Neuron (in vitro differentiated cells): Measurements from ENCODE around the gene TEX38.

Experiments
- H2AFZ ChIP-seq: one replicate; pipeline ENCODE4 v1.6.1; 2013; ENCODE audit warnings: low read depth, mild to moderate bottlenecking, inconsistent platforms, low read length, moderate library complexity
- H3K27me3 ChIP-seq: one replicate; pipeline ENCODE4 v1.6.1; 2013; ENCODE audit warnings: low read length; ENCODE audit not compliant: insufficient read depth
- H3K36me3 ChIP-seq: one replicate; pipeline ENCODE4 v1.6.1; 2013; ENCODE audit warnings: low read length; ENCODE audit not compliant: insufficient read depth
- H3K4me1 ChIP-seq: one replicate; pipeline ENCODE4 v1.6.1; 2013; ENCODE audit warnings: low read length; ENCODE audit not compliant: insufficient read depth
- H3K4me3 ChIP-seq: 2 replicates; pipeline ENCODE4 v1.5.1; 2013; ENCODE audit warnings: mild to moderate bottlenecking, low read length, moderate library complexity
- H3K9me3 ChIP-seq: one replicate; pipeline ENCODE4 v1.6.1; 2013; ENCODE audit warnings: low read length

Gene TEX38

GRCh38 chr1:46671554-46671953, at the start of gene TEX38:
Gene TEX38 (plus strand): TSS chr1:46671854. CDS start chr1:46671935, 81 bp downstream.
- no peak within 1 kb of the TSS for H3K4me3 ChIP-seq
- no peaks in the 10 kb centered on the region for H3K9me3 ChIP-seq
- H2AFZ ChIP-seq = no peak within 1 kb of the TSS
- H3K36me3 ChIP-seq = peaks cover 18% of the 10 kb centered on the region
- H3K4me1 ChIP-seq = peaks cover 9% of the 10 kb centered on the region
- no peaks in the 10 kb centered on the region for H3K27me3 ChIP-seq

- H3K9me3 ChIP-seq = no peaks in the 10 kb centered on the region
- no peak overlapping the region for H2AFZ ChIP-seq
- H3K4me1 ChIP-seq = peaks cover 6% of the 10 kb centered on the region
- no peaks in the 10 kb centered on the region for H3K36me3 ChIP-seq
- no peak overlapping the region for H3K4me3 ChIP-seq
- peaks cover 4% of the 10 kb centered on the region for H3K27me3 ChIP-seq
Measured at GRCh38 chr1:46621930-46622329, 49.7 kb upstream of the TEX38 start.

GRCh38 chr1:46622344-46622743, 49.3 kb upstream of the TEX38 start:
- Histone ChIP-seq H3K36me3 (no peaks in the 10 kb centered on the region), H3K27me3 (peaks cover 4% of the 10 kb centered on the region), H3K4me1 (peaks cover 6% of the 10 kb centered on the region), H2AFZ (no peak overlapping the region), H3K9me3 (no peaks in the 10 kb centered on the region), H3K4me3 (no peak overlapping the region)

- H3K36me3 ChIP-seq = peaks cover 2% of the 10 kb centered on the region
- H3K4me1 ChIP-seq = peaks cover 6% of the 10 kb centered on the region
- H3K9me3 ChIP-seq = no peaks in the 10 kb centered on the region
Measured at GRCh38 chr1:46623743-46624644, 47.7 kb upstream of the TEX38 start.

GRCh38 chr1:46630719-46631118, 40.9 kb upstream of the TEX38 start:
- Histone ChIP-seq H2AFZ (no peak overlapping the region), H3K27me3 (no peaks in the 10 kb centered on the region), H3K9me3 (no peaks in the 10 kb centered on the region), H3K4me1 (no peaks in the 10 kb centered on the region), H3K36me3 (peaks cover 45% of the 10 kb centered on the region), H3K4me3 (no peak overlapping the region)

More at GRCh38 chr1:46623743-46624644, 47.7 kb upstream of the TEX38 start:
- Histone ChIP-seq H3K27me3 (no peaks in the 10 kb centered on the region), H3K4me3 (no peak overlapping the region), H2AFZ (no peak overlapping the region)

- no peaks in the 10 kb centered on the region for H3K27me3 ChIP-seq
- no peaks in the 10 kb centered on the region for H3K9me3 ChIP-seq
Measured at GRCh38 chr1:46635205-46635604, 36.4 kb upstream of the TEX38 start.

GRCh38 chr1:46637444-46638083, 34.1 kb upstream of the TEX38 start:
- Histone ChIP-seq H3K4me1 (no peaks in the 10 kb centered on the region), H3K27me3 (no peaks in the 10 kb centered on the region), H3K4me3 (no peak overlapping the region), H3K36me3 (peaks cover 61% of the 10 kb centered on the region), H3K9me3 (no peaks in the 10 kb centered on the region), H2AFZ (no peak overlapping the region)

More at GRCh38 chr1:46635205-46635604, 36.4 kb upstream of the TEX38 start:
- Histone ChIP-seq H3K36me3 (peaks cover 66% of the 10 kb centered on the region), H3K4me1 (no peaks in the 10 kb centered on the region), H3K4me3 (no peak overlapping the region), H2AFZ (no peak overlapping the region)

GRCh38 chr1:46638921-46639320, 32.7 kb upstream of the TEX38 start:
- H3K9me3 ChIP-seq = no peaks in the 10 kb centered on the region
- peaks cover 63% of the 10 kb centered on the region for H3K36me3 ChIP-seq
- no peaks in the 10 kb centered on the region for H3K27me3 ChIP-seq
- no peak overlapping the region for H2AFZ ChIP-seq
- no peak overlapping the region for H3K4me3 ChIP-seq
- H3K4me1 ChIP-seq = no peaks in the 10 kb centered on the region

- peaks cover 62% of the 10 kb centered on the region for H3K36me3 ChIP-seq
- H3K27me3 ChIP-seq = no peaks in the 10 kb centered on the region
- no peaks in the 10 kb centered on the region for H3K4me1 ChIP-seq
- no peak overlapping the region for H2AFZ ChIP-seq
- H3K9me3 ChIP-seq = no peaks in the 10 kb centered on the region
- no peak overlapping the region for H3K4me3 ChIP-seq
Measured at GRCh38 chr1:46639547-46639946, 32.1 kb upstream of the TEX38 start.

- no peaks in the 10 kb centered on the region for H3K27me3 ChIP-seq
- peaks cover 47% of the 10 kb centered on the region for H3K36me3 ChIP-seq
- H3K9me3 ChIP-seq = no peaks in the 10 kb centered on the region
- H2AFZ ChIP-seq = no peak overlapping the region
- no peak overlapping the region for H3K4me3 ChIP-seq
- H3K4me1 ChIP-seq = no peaks in the 10 kb centered on the region
Measured at GRCh38 chr1:46642115-46642680, 29.5 kb upstream of the TEX38 start.

- Histone ChIP-seq H3K9me3 (no peaks in the 10 kb centered on the region), H3K4me1 (no peaks in the 10 kb centered on the region), H3K36me3 (peaks cover 38% of the 10 kb centered on the region), H3K4me3 (no peak overlapping the region), H2AFZ (no peak overlapping the region), H3K27me3 (no peaks in the 10 kb centered on the region)
Measured at GRCh38 chr1:46643368-46643775, 28.3 kb upstream of the TEX38 start.

- Histone ChIP-seq H3K36me3 (peaks cover 44% of the 10 kb centered on the region), H3K4me1 (no peaks in the 10 kb centered on the region), H2AFZ (no peak overlapping the region), H3K27me3 (no peaks in the 10 kb centered on the region), H3K4me3 (no peak overlapping the region), H3K9me3 (peaks cover 6% of the 10 kb centered on the region)
Measured at GRCh38 chr1:46645815-46646214, 25.8 kb upstream of the TEX38 start.

GRCh38 chr1:46646331-46646730, 25.3 kb upstream of the TEX38 start:
- peaks cover 44% of the 10 kb centered on the region for H3K36me3 ChIP-seq
- no peaks in the 10 kb centered on the region for H3K27me3 ChIP-seq
- H2AFZ ChIP-seq = no peak overlapping the region
- H3K9me3 ChIP-seq = peaks cover 6% of the 10 kb centered on the region
- H3K4me3 ChIP-seq = no peak overlapping the region
- H3K4me1 ChIP-seq = no peaks in the 10 kb centered on the region
